HG03378 (cell line): ENCODE results near the gene NT5DC1.

ENCODE experiments used
- ATAC-seq: cut with Tn5 transposase; IDR thresholded peaks from one replicate; pipeline ENCODE4 v1.9.1; 2021; ENCODE audit warnings: mild to moderate bottlenecking, moderate library complexity; ENCODE audit not compliant: unreplicated experiment

The NT5DC1 gene

GRCh38 chr6:116234689-116235088 is 134.0 kb downstream of the NT5DC1 start:
- no peak for ATAC-seq

- no peak for ATAC-seq
These were observed 137.4 kb downstream of the NT5DC1 start for GRCh38 chr6:116238083-116238482.

GRCh38 chr6:116239256-116239655 is 138.6 kb downstream of the NT5DC1 start:
- no peak for ATAC-seq

GRCh38 chr6:116239856-116240255 is 139.2 kb downstream of the NT5DC1 start:
- ATAC-seq = no peak

- no peak for ATAC-seq
These were observed 143.6 kb downstream of the NT5DC1 start for GRCh38 chr6:116244284-116244683.

GRCh38 chr6:116246089-116246488 is 145.4 kb downstream of the NT5DC1 start:
- ATAC-seq = no peak

GRCh38 chr6:116247285-116247684 is 146.6 kb downstream of the NT5DC1 start:
- ATAC-seq = peak; percentile 30

- ATAC-seq = no peak
These were observed 147.9 kb downstream of the NT5DC1 start for GRCh38 chr6:116248577-116248976.

GRCh38 chr6:116251568-116252384 is 151.1 kb downstream of the NT5DC1 start:
- ATAC-seq = no peak

- no peak for ATAC-seq
These were observed 152.5 kb downstream of the NT5DC1 start for GRCh38 chr6:116253188-116253504.

- ATAC-seq = peak; percentile 99
These were observed 153.0 kb downstream of the NT5DC1 start, which contains the start of gene TSPYL4 for GRCh38 chr6:116253505-116254296. Gene TSPYL4, minus strand, starts transcription at chr6:116254075. Its CDS starts 67 bp downstream, at chr6:116254008.

- peak; percentile 32 for ATAC-seq
These were observed 153.8 kb downstream of the NT5DC1 start for GRCh38 chr6:116254297-116255056.

GRCh38 chr6:116255246-116255800 is 154.7 kb downstream of the NT5DC1 start:
- ATAC-seq = no peak

- no peak for ATAC-seq
These were observed 156.0 kb downstream of the NT5DC1 start for GRCh38 chr6:116256694-116257093.

GRCh38 chr6:116258520-116258919 is 157.9 kb downstream of the NT5DC1 start:
- no peak for ATAC-seq

- ATAC-seq = no peak
These were observed 162.7 kb downstream of the NT5DC1 start for GRCh38 chr6:116263353-116263752.

GRCh38 chr6:116265041-116265829 is 164.6 kb downstream of the NT5DC1 start:
- ATAC-seq = no peak

- ATAC-seq = no peak
These were observed 166.2 kb downstream of the NT5DC1 start for GRCh38 chr6:116266803-116267202.

- peak; percentile 17 for ATAC-seq
These were observed 167.4 kb downstream of the NT5DC1 start for GRCh38 chr6:116267836-116268588.
